ENCODE measurements around the gene ATP2B2. TPM values are rescaled to one million over a fixed set of nuclear protein-coding genes. Genes with fewer than 3 reads are reported as not detected.

The ATP2B2 gene
- total and polyA plus RNA-seq, 10 of the 15 experiments (the other 5 are each of a cell fraction or from before 2014, with no cell fraction given): 0.04 TPM; not detected in 9

- Histone ChIP-seq H3K9me3 (replicated peaks; ENCODE audit: control insufficient read depth, insufficient read depth, low read length) (no peaks in the 10 kb centered on the region), H3K79me2 (ENCODE audit: control insufficient read depth, insufficient read depth, low read length) (peaks cover 24% of the 10 kb centered on the region), H3K27me3 (replicated peaks in 1 of 2; ENCODE audit: control insufficient read depth in 2 of 2, insufficient read depth in 2 of 2, low read length in 1 of 2) (peaks cover 0 to 3% of the 10 kb centered on the region in 2 experiments; a peak in 1 of 4 replicates), H3K27ac (ENCODE audit: control insufficient read depth, insufficient read depth) (no peak overlapping the region), H2AFZ (ENCODE audit: control insufficient read depth, low read depth, low read length) (no peak overlapping the region; the same call in 1 of the 2 replicates), H3K9ac (ENCODE audit: control insufficient read depth, insufficient read depth, low read length) (no peak overlapping the region), H3K36me3 (ENCODE audit: control insufficient read depth in 2 of 2, insufficient read depth in 2 of 2, low read length in 1 of 2) (peaks cover 0 to 13% of the 10 kb centered on the region in 2 experiments; a peak in 2 of 4 replicates), H3K4me2 (ENCODE audit: control insufficient read depth, insufficient read depth) (no peak overlapping the region), H4K20me1 (ENCODE audit: control insufficient read depth, insufficient read depth) (no peaks in the 10 kb centered on the region), H3K4me1 (ENCODE audit: control insufficient read depth, insufficient read depth, low read length) (0 out of 2 replicates have a peak, but pooled peaks cover 3% of the 10 kb centered on the region), H3K4me3 (no peak overlapping the region)
- intact Hi-C loops (cut with micrococcal nuclease; ENCODE audit: unreplicated experiment) (loop anchor here (5.0 to 10.0 kb wide), 2 partner anchors 204 to 387 kb away; partner anchors contain the start of genes BRK1 and CRELD1), in situ Hi-C loops (cut with MboI) (no loop called here)
- RAD21 ChIA-PET (ENCODE audit: unreplicated experiment): interaction anchor here (0.8 to 4.7 kb wide), 10 partner anchors 29 to 475 kb away, joined by 3 to 51 read pairs (median 5); partner anchors contain the start of genes CRELD1, GHRL and TATDN2
- SMC1A ChIA-PET (ENCODE audit: uncharacterized antibody, unreplicated experiment): interaction anchor here (0.5 to 1.9 kb wide), 12 partner anchors 13 to 1318 kb away, joined by 3 to 20 read pairs (median 4); partner anchors contain the start of genes CRELD1 and GHRL
- FAIRE-seq (no peak), ATAC-seq (no peak), DNase-seq (ENCODE audit: low read depth, low spot score) (no peak)
- 71% methylated on average over 8 of the region's 8 CpGs for WGBS (ENCODE audit: insufficient coverage, insufficient replicate concordance, low lambda C conversion rate, missing lambda C conversion rate)
- TF ChIP-seq ZNF622 (IDR thresholded peaks at IDR 0.05) (no peak), USF1 (IDR thresholded peaks at IDR 0.05; ENCODE audit: borderline replicate concordance, extremely low read length, insufficient read depth, low read depth, low read length) (peak; percentile 2)
- CTCF ChIA-PET: interaction anchor here (0.6 to 3.9 kb wide), 19 partner anchors 9 to 818 kb away, joined by 3 to 45 read pairs (median 3); partner anchors contain the start of genes CRELD1, EMC3 and RPUSD3
- POLR2A ChIA-PET: interaction anchor here (0.6 to 2.3 kb wide), 6 partner anchors 39 to 430 kb away, joined by 3 to 9 read pairs (median 3); partner anchors contain the start of genes CRELD1, TATDN2 and VHL
- BruUV-seq (replicated peaks): no TSS peak
These were observed 183.6 kb downstream of the ATP2B2 start for GRCh38 chr3:10321630-10322351.
